ENCODE data around the gene KCNIP4. TPM values are rescaled to one million over a fixed set of nuclear protein-coding genes. Genes with fewer than 3 reads are reported as not detected.
"Not testable (repeated sequence)": the region's sequence is repeated elsewhere in the genome, so short reads cannot be mapped to it uniquely, and the experiment has no call there.

KCNIP4 gene
- total RNA-seq, 2 experiments from 2014 or later = not detected

DNA sequence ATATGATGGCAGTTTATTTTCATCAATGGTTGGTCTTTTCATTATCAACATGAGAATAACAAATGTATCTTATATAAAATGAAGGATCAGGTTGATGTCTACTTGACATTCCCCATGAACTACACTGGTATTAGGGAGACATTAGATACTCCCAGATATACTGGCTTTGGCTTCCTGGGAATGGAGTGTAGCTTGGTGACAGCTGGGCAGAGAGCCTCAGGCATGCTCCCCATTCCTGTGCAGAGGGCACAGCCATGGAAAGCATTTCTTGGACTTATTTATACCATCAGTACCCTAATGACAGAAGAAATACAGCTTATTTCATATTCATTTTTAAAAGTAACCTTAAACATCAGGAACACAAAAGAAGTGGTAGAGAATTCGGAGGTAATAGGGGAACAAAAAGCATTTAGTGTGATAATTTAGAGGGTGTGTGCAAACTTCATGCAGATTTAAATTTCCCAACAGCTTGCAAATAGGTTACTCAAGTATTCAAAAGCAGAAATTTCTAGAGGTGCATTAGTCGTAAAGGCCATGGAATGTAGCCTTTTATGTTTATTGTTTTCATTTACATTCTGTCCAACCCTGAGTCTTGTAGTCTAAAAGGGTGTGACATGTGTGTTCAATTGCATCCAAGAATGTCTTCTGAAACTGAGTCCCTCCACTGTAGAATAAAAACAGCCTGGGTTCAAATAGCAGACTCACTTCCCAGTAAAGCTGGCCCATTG is 573.8 kb downstream of the KCNIP4 start:
- Mint-ChIP-seq H3K4me1 (ENCODE audit: low read depth) (no peaks in the 10 kb centered on the region), H3K27ac (no peak overlapping the region), H3K27me3 (no peaks in the 10 kb centered on the region), H3K4me3 (no peak overlapping the region), H3K36me3 (no peaks in the 10 kb centered on the region), H3K9me3 (peaks cover 11% of the 10 kb centered on the region)
- CTCF ChIA-PET = no interaction called here
- intact Hi-C loops (cut with micrococcal nuclease) = no loop called here
- no peak for DNase-seq
- POLR2A ChIA-PET = no interaction called here

DNA sequence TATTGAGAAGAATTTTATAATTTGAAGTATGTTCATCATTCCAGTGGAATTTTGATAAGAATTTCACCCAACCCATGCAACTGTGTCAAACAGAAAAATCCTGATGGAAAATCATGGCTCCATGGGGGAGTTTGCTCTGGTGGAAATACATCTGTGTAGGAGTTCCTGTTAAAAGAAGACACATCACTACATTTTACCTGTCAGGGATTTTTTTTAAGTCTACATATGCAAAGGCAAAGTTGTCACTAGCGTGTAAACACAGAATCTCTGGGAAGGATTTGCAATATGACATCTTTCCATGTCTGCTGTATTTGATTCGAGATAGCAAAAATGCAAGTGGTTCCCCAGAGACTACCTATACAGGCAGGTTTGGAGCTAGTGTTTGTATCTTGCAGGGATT is 581.0 kb downstream of the KCNIP4 start:
- Mint-ChIP-seq H3K9me3 (peaks cover 8% of the 10 kb centered on the region), H3K27me3 (no peaks in the 10 kb centered on the region), H3K4me1 (ENCODE audit: low read depth) (no peaks in the 10 kb centered on the region), H3K27ac (no peak overlapping the region), H3K36me3 (no peaks in the 10 kb centered on the region), H3K4me3 (no peak overlapping the region)
- intact Hi-C loops (cut with micrococcal nuclease) = no loop called here
- DNase-seq = no peak
- ChIA-PET CTCF (no interaction called here), POLR2A (no interaction called here)

DNA sequence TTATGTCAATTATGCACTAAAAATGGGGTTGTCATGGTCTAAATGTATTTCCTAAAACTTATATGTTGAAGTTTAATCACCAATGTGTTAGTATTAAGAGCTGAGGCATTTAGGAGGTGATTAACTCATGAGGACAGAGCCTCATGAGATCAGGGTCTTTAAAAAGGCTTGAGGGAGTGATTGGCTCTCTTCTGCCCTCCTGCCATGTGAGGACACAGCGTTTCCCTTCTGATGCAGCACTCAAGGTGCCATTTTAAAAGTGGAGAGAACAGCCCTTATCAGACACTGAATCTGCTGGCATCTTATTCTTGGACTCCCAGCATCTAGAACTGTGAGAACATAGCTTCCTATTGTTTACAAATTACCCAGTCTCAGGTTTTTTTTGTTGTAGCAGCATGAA is 581.7 kb downstream of the KCNIP4 start:
- H3K27me3 Mint-ChIP-seq = no peaks in the 10 kb centered on the region
- no peaks in the 10 kb centered on the region for H3K4me1 Mint-ChIP-seq (ENCODE audit: low read depth)
- CTCF ChIA-PET = no interaction called here
- intact Hi-C loops (cut with micrococcal nuclease) = no loop called here
- peaks cover 10% of the 10 kb centered on the region for H3K9me3 Mint-ChIP-seq
- no peaks in the 10 kb centered on the region for H3K36me3 Mint-ChIP-seq
- no peak overlapping the region for H3K4me3 Mint-ChIP-seq
- no peak for DNase-seq
- POLR2A ChIA-PET = no interaction called here
- no peak overlapping the region for H3K27ac Mint-ChIP-seq

DNA sequence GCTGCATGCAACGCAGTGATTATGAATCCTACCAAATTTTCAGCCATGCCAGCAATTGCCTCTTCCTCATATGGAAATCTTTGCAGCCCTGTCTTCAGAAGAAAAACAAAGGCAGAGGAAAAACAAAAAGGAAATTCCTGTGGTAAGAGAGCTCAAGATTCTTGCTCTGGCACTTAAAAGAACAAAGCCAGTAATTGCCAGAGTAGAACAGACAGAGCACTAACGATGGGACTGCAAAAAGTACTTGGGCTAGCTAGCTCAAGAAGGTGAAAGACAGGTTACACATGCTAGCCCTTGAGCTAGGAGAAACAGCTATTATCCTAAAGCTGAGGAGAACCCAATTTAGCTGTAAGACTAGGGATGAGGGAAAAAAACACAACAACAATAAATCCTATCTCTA is 582.3 kb downstream of the KCNIP4 start:
- ChIA-PET POLR2A (no interaction called here), CTCF (no interaction called here)
- intact Hi-C loops (cut with micrococcal nuclease) = no loop called here
- Mint-ChIP-seq H3K27me3 (no peaks in the 10 kb centered on the region), H3K4me1 (ENCODE audit: low read depth) (no peaks in the 10 kb centered on the region), H3K36me3 (no peaks in the 10 kb centered on the region), H3K27ac (no peak overlapping the region), H3K4me3 (no peak overlapping the region), H3K9me3 (peaks cover 10% of the 10 kb centered on the region)
- no peak for DNase-seq

DNA sequence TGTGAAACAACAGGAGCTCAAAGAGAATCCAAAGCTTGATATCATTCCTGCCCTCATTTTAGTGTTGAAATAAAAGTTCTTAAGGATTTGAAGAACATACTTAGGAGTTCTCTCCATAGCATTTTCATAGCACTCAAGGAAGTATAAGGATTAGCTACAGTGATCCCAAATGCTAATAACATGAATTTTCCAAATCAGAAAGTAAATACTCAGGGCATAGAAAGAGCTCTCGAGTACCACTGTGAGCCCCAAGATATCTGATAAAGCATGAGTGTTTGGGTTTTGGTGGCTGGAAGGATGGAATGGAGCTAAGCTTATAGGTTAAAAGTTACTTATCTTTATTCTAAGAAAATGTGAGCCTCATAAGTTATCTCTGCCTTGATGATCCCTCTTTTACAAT is 584.9 kb downstream of the KCNIP4 start:
- H3K4me3 Mint-ChIP-seq = no peak overlapping the region
- CTCF ChIA-PET = no interaction called here
- intact Hi-C loops (cut with micrococcal nuclease) = no loop called here

DNA sequence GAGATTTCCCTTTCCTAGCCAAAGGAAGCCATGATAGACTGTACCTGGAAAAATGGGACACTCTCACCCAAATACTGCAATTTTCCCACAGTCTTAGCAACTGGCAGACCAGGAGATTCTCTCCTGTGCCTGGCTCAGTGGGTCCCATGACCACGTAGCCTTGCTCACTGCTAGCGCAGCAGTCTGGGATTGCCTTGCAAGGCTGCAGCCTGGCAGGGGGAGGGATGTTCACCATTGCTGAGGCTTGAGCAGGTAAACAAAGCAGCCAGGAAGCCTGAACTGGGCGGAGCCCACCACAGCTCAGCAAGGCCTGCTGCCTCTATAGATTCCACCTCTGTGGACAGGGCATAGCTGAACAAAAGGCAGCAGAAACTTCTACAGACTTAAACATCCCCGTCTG is 596.2 kb downstream of the KCNIP4 start:
- H3K36me3 Mint-ChIP-seq; H3K4me3 Mint-ChIP-seq; intact Hi-C loops (cut with micrococcal nuclease); H3K27ac Mint-ChIP-seq; CTCF ChIA-PET; H3K4me1 Mint-ChIP-seq (ENCODE audit: low read depth); POLR2A ChIA-PET; DNase-seq; H3K27me3 Mint-ChIP-seq: not testable (repeated sequence)
- peaks cover 27% of the 10 kb centered on the region for H3K9me3 Mint-ChIP-seq

More for the DNA sequence above, 584.9 kb downstream of the KCNIP4 start:
- no peaks in the 10 kb centered on the region for H3K4me1 Mint-ChIP-seq (ENCODE audit: low read depth)
- H3K27me3 Mint-ChIP-seq = no peaks in the 10 kb centered on the region
- H3K36me3 Mint-ChIP-seq = no peaks in the 10 kb centered on the region
- peaks cover 7% of the 10 kb centered on the region for H3K9me3 Mint-ChIP-seq
- no peak overlapping the region for H3K27ac Mint-ChIP-seq
- DNase-seq = no peak
- POLR2A ChIA-PET = no interaction called here

DNA sequence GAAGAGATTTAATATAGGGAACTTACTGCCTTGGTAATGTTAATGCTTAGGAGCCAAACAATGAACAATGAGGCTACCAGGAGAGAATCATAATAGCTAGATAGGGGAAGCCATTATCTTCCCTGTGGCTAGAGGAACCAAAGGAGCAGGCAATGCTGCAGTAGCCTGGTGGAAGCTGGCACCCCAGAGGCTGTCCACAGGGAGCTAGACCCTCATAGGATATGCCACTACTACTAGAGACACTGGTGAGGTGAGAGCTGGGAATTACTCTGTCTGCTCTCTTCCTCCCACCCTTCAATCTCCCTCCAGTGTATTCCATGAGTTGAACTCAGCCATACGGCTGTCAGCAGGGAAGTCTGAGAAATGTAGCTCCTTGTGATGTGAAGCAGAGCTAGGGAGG is 601.4 kb downstream of the KCNIP4 start:
- DNase-seq = no peak
- Mint-ChIP-seq H3K9me3 (peaks cover 14% of the 10 kb centered on the region), H3K27me3 (no peaks in the 10 kb centered on the region), H3K36me3 (no peaks in the 10 kb centered on the region), H3K4me1 (ENCODE audit: low read depth) (no peaks in the 10 kb centered on the region), H3K4me3 (no peak overlapping the region), H3K27ac (no peak overlapping the region)
- intact Hi-C loops (cut with micrococcal nuclease) = no loop called here
- ChIA-PET CTCF (no interaction called here), POLR2A (no interaction called here)

DNA sequence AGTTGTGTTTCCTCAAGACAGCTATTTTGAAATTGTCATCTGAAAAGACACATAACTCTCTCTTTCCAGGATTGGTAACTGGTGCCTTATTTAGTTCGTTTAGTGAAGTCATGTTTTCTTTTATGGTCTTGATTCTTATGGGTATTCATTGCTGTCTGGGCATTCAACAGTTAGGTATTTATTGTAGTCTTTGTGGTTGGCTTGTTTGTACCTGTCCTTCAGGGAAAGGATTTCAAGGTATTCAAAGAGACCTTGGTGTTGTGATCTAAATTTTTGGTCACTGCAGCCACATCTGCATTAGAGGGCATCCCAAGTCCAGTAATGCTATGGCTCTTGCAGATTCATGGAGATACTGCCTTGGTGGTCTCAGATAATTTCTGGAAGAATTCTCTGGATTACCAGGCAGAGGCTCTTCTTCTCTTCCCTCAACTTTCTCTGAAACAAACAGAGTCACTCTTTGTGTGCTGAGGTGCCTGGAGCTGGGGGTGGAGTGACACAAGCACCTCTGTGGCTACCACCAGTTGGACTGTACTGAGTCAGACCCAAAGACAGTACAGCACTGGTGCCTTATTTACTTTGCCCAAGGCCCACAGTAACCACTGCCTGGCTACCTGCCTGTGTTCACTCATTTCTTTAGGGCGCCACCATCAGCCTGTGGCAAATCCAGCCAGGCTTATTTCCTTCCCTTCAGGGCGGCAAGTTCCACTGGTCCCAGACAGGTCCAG is 620.4 kb downstream of the KCNIP4 start:
- no peak for DNase-seq
- Mint-ChIP-seq H3K9me3 (peaks cover 29% of the 10 kb centered on the region), H3K27me3 (no peaks in the 10 kb centered on the region), H3K27ac (no peak overlapping the region), H3K4me3 (no peak overlapping the region), H3K36me3 (no peaks in the 10 kb centered on the region), H3K4me1 (ENCODE audit: low read depth) (no peaks in the 10 kb centered on the region)
- intact Hi-C loops (cut with micrococcal nuclease) = no loop called here
- CTCF ChIA-PET = no interaction called here
- POLR2A ChIA-PET = no interaction called here

DNA sequence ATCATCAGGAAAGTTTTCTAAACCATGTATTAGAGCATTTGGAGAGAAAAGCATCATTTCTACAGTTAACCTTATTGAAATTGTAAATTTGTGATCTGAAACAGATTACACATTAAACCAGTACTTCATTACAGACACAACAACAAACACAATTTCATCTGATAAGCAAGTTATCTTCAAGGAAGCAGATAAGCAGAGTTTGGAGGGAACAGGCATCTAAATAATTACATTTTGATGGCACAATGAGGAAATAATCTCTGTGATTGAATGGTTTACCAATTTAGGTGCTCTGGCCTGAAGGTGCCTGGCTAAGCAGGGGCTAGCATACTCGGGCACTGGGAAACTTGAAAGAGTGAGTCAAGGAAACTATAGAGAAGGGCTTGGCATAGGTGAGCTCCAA is 628.5 kb downstream of the KCNIP4 start:
- CTCF ChIA-PET = no interaction called here
- no peaks in the 10 kb centered on the region for H3K27me3 Mint-ChIP-seq
- intact Hi-C loops (cut with micrococcal nuclease) = no loop called here
- POLR2A ChIA-PET = no interaction called here
- no peak overlapping the region for H3K27ac Mint-ChIP-seq
- H3K4me1 Mint-ChIP-seq (ENCODE audit: low read depth) = no peaks in the 10 kb centered on the region
- H3K4me3 Mint-ChIP-seq = no peak overlapping the region
- no peak for DNase-seq
- no peaks in the 10 kb centered on the region for H3K36me3 Mint-ChIP-seq
- H3K9me3 Mint-ChIP-seq = peaks cover 28% of the 10 kb centered on the region

DNA sequence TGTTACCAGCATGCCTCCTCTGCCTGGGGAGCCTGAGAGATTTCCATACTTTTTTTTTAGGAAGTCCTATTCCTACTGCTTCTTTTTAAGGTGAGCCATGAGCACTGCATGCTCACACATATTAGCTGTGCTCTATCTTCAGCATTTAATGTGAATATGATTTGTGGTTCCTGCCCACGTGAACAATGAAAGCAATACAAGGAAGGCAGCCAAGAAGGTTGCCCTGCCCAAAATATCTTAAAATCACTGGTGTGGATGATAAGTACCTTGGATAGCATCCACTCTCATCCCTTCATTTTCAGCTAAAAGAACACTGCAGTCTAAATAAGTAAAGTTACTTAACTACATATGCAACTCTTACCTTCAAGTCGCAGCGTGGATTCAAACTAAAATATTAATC is 640.9 kb downstream of the KCNIP4 start:
- ChIA-PET POLR2A (no interaction called here), CTCF (no interaction called here)
- intact Hi-C loops (cut with micrococcal nuclease) = no loop called here
- Mint-ChIP-seq H3K27ac (no peak overlapping the region), H3K27me3 (peaks cover 7% of the 10 kb centered on the region), H3K36me3 (no peaks in the 10 kb centered on the region), H3K4me3 (no peak overlapping the region), H3K4me1 (ENCODE audit: low read depth) (no peaks in the 10 kb centered on the region), H3K9me3 (no peaks in the 10 kb centered on the region)
- DNase-seq = no peak

DNA sequence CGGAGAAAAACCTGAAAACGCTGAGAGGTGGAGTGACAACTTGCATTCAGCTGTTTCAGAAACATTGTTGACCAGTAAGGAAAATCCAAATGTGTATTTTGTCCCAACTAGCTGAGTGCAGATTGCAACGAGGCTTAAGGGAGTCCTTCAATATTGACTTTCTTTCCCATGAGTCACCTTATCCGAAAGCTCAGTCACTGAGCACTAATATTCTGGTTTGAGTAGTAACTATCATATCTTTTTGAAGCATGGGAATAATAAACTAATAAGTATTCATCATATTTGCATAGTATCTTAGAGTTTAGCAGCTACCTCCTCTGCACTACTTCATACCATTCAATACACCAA is 644.1 kb downstream of the KCNIP4 start:
- Mint-ChIP-seq H3K36me3 (no peaks in the 10 kb centered on the region), H3K4me1 (ENCODE audit: low read depth) (no peaks in the 10 kb centered on the region), H3K9me3 (no peaks in the 10 kb centered on the region), H3K27me3 (peaks cover 7% of the 10 kb centered on the region), H3K27ac (no peak overlapping the region), H3K4me3 (no peak overlapping the region)
- DNase-seq = no peak
- CTCF ChIA-PET = no interaction called here
- intact Hi-C loops (cut with micrococcal nuclease) = no loop called here
- POLR2A ChIA-PET = no interaction called here

DNA sequence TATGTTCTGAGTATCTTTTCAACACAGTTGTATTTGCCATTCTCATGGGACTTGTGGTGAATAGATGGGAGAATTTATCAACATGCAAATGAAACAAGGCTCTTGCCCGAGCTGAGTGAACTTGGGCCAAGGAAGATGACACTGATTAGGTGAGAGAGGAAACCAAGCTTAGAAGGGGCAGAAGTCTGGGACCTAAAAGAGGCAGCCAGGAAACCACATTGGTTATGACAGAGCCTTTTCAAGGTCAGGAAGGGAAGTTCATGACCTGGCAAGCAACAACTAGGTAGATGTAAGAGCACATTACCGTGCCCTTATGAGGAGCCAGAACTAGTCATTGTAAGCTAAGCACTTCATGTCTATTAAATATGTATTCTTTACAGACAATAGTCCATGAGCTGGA is 658.0 kb downstream of the KCNIP4 start:
- Mint-ChIP-seq H3K9me3 (peaks cover 4% of the 10 kb centered on the region), H3K27ac (no peak overlapping the region), H3K4me1 (ENCODE audit: low read depth) (no peaks in the 10 kb centered on the region), H3K4me3 (no peak overlapping the region), H3K36me3 (no peaks in the 10 kb centered on the region), H3K27me3 (no peaks in the 10 kb centered on the region)
- CTCF ChIA-PET = no interaction called here
- POLR2A ChIA-PET = no interaction called here
- intact Hi-C loops (cut with micrococcal nuclease) = no loop called here
- no peak for DNase-seq

DNA sequence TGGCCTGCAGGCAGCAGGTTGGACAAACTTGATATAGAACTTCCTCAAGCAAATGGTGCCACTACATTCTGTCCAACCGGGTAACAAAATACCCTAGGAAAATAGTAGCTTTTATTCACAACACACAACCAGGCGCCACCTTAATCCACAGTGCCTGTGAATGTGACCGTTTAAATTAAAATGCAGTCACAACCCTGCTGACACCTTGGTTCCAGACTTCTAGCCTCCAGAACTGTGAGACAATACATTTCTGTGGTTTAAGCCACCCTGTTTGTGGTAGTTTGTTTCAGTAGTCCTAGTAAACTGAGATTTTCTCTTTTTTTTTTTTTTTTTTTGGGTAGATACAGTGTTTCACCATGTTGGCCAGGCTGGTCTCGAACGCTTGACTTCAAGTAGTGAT is 672.5 kb downstream of the KCNIP4 start:
- no peak for DNase-seq
- Mint-ChIP-seq H3K4me3 (no peak overlapping the region), H3K4me1 (ENCODE audit: low read depth) (no peaks in the 10 kb centered on the region), H3K27ac (no peak overlapping the region), H3K27me3 (no peaks in the 10 kb centered on the region), H3K9me3 (peaks cover 6% of the 10 kb centered on the region), H3K36me3 (no peaks in the 10 kb centered on the region)
- intact Hi-C loops (cut with micrococcal nuclease) = no loop called here
- ChIA-PET CTCF (no interaction called here), POLR2A (interaction anchor here (0.6 kb wide), 1 partner anchor 549 kb away, joined by 4 read pairs; no protein-coding TSS in a partner anchor)

Data from activated CD4-positive, alpha-beta memory T cell treated with anti-CD3 and anti-CD28 coated beads for 36 hours (primary cell).